ENCODE measurements around the gene PPP6R1.
A peak's percentile ranks its signal among the peaks of the same experiment; 100 is the strongest.

GRCh38 chr19:55253842-55254624 is 4.8 kb downstream of the PPP6R1 start:
- no peak for TF ChIP-seq CTCF (IDR thresholded peaks at IDR 0.05; ENCODE audit: insufficient read depth, low read length)
- TF ChIP-seq POLR2AphosphoS5 (IDR thresholded peaks at IDR 0.05; ENCODE audit: low read depth) = peak; percentile 63
- TF ChIP-seq SPI1 (IDR thresholded peaks at IDR 0.05; ENCODE audit: borderline replicate concordance, low read depth) = peak; percentile 99
- no peak for TF ChIP-seq REST (IDR thresholded peaks at IDR 0.05; ENCODE audit: insufficient replicate concordance, low read depth)
- no peak for TF ChIP-seq GABPA (IDR thresholded peaks at IDR 0.05; ENCODE audit: low read depth)
